ENCODE results near the gene ATP1B2. TPM values are rescaled to one million over a fixed set of nuclear protein-coding genes. Genes with fewer than 3 reads are reported as not detected.
A peak's percentile ranks its signal among the peaks of the same experiment; 100 is the strongest.

Gene ATP1B2
- total and polyA plus RNA-seq, 8 donors = 0.12 to 0.90 (median 0.55) TPM; not detected in 3

DNA sequence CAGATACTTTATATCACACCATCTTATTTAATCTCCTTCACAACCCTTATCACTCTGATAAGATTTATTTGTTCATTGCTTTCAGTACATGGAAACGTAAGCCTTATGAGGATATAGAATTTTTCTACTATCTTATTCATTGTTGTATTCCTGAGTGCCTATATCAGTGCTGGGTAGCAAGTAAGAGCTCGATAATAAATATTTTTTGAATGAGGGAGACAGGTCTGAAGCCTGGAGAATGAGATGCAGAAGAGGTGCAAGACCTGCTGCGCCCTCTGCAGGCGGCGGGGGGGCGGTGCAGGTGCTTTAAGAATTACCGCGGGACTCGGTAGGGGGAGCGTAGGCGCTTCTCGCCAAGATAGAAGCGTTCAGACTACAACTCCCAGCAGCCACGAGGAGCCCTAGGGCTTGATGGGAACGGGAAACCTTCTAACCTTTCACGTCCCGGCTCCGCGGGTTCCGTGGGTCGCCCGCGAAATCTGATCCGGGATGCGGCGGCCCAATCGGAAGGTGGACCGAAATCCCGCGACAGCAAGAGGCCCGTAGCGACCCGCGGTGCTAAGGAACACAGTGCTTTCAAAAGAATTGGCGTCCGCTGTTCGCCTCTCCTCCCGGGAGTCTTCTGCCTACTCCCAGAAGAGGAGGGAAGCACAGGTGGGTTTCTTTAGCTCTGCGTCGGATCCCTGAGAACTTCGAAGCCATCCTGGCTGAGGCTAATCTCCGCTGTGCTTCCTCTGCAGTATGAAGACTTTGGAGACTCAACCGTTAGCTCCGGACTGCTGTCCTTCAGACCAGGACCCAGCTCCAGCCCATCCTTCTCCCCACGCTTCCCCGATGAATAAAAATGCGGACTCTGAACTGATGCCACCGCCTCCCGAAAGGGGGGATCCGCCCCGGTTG, 37.4 kb downstream of the ATP1B2 start, which contains the start of gene WRAP53:
Gene WRAP53, plus strand, starts transcription at position 570 of the 900 bp plus-strand sequence. Its CDS starts 172 bp downstream, at position 742.
- peak; percentile 98 to 99 for DNase-seq
- Histone ChIP-seq H3K9me3 (no peaks in the 10 kb centered on the region), H3K27me3 (no peaks in the 10 kb centered on the region), H3K27ac (peak within 1 kb of the TSS; percentile 83 to 98 (median 97)), H3K4me1 (peaks cover 22 to 47% (median 35%) of the 10 kb centered on the region in 4 donors), H3K4me3 (peak within 1 kb of the TSS; percentile 80 to 95 (median 86)), H3K36me3 (peaks cover 0 to 24% (median 7%) of the 10 kb centered on the region in 4 donors)
- 0 to 1% (median 1%) methylated on average over 27 to 51 of the region's 51 CpGs for WGBS, 5 donors
- intact Hi-C loops (cut with DNase I; ENCODE audit: low total_unique reads) = loop anchor here (10.0 kb wide), 1 partner anchor 53 kb away; the partner anchor contains the start of gene SHBG
- peak; percentile 48 to 93 (median 64) for TF ChIP-seq POLR2AphosphoS5 (IDR thresholded peaks at IDR 0.05)
- TF ChIP-seq, protein P1, sequence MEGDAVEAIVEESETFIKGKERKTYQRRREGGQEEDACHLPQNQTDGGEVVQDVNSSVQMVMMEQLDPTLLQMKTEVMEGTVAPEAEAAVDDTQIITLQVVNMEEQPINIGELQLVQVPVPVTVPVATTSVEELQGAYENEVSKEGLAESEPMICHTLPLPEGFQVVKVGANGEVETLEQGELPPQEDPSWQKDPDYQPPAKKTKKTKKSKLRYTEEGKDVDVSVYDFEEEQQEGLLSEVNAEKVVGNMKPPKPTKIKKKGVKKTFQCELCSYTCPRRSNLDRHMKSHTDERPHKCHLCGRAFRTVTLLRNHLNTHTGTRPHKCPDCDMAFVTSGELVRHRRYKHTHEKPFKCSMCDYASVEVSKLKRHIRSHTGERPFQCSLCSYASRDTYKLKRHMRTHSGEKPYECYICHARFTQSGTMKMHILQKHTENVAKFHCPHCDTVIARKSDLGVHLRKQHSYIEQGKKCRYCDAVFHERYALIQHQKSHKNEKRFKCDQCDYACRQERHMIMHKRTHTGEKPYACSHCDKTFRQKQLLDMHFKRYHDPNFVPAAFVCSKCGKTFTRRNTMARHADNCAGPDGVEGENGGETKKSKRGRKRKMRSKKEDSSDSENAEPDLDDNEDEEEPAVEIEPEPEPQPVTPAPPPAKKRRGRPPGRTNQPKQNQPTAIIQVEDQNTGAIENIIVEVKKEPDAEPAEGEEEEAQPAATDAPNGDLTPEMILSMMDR (IDR thresholded peaks at IDR 0.05) = peak in 6 of 7 experiments; percentile 62 to 100 (median 99)
- no peak for TF ChIP-seq EP300 (IDR thresholded peaks at IDR 0.05)

DNA sequence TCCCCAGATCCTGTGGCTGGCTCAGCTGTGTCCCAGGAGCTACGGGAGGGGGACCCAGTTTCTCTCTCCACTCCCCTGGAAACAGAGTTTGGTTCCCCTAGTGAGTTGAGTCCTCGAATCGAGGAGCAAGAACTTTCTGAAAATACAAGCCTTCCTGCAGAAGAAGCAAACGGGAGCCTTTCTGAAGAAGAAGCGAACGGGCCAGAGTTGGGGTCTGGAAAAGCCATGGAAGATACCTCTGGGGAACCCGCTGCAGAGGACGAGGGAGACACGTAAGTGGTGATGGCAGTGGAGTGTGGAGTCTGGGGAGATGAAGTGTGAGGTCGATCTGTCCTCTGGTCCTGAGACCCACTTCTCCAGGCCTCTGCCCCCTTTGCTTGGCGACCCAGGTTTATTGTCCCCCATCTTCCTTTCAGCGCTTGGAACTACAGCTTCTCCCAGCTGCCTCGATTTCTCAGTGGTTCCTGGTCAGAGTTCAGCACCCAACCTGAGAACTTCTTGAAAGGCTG, 38.1 kb downstream of the ATP1B2 start:
- WGBS, 5 donors = 11 to 15% (median 13%) methylated on average over 13 of the region's 13 CpGs
- Histone ChIP-seq H3K27me3 (no peaks in the 10 kb centered on the region), H3K4me1 (peaks cover 22 to 42% (median 34%) of the 10 kb centered on the region in 4 donors), H3K27ac (peak overlapping the region; percentile 37 to 98 (median 95)), H3K4me3 (peak overlapping the region; percentile 80 to 95 (median 86)), H3K36me3 (peaks cover 0 to 29% (median 12%) of the 10 kb centered on the region in 4 donors), H3K9me3 (no peaks in the 10 kb centered on the region)
- TF ChIP-seq, protein P1 (IDR thresholded peaks at IDR 0.05) = no peak
- TF ChIP-seq POLR2AphosphoS5 (IDR thresholded peaks at IDR 0.05) (no peak), POLR2A (IDR thresholded peaks at IDR 0.05) (no peak), EP300 (IDR thresholded peaks at IDR 0.05) (no peak)
- no peak for DNase-seq
- intact Hi-C loops (cut with DNase I; ENCODE audit: low total_unique reads) = loop anchor here (10.0 kb wide), 1 partner anchor 54 kb away; the partner anchor contains the start of gene SHBG

DNA sequence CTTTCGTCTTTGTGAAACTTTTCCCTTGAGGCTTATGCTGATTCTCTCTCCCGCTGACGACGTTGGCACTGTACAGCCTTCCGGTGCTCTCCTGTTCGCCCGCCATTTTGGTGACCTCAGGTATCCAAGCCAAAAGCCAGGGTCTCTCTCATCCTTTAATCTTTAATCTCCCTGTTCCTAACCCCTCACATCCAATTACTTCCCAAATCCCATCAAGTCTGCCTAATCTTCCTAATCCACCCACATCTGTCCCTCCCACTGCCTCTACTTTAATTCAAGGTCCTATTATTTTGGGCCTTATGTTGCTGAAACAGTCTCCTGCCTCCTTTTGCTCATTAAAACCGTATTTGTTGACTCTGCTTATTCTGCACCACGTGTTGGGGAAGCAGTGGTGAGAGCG, 44.9 kb downstream of the ATP1B2 start:
- no peaks in the 10 kb centered on the region for H3K9me3 ChIP-seq
- 94 to 97% (median 95%) methylated on average over 10 of the region's 10 CpGs for WGBS, 5 donors
- DNase-seq = no peak
- H3K4me3 ChIP-seq = no peak overlapping the region
- H3K27ac ChIP-seq = no peak overlapping the region
- H3K4me1 ChIP-seq = no peaks in the 10 kb centered on the region
- intact Hi-C loops (cut with DNase I; ENCODE audit: low total_unique reads) = no loop called here
- TF ChIP-seq, protein P1 (IDR thresholded peaks at IDR 0.05) = no peak
- TF ChIP-seq POLR2AphosphoS5 (IDR thresholded peaks at IDR 0.05) (no peak), EP300 (IDR thresholded peaks at IDR 0.05) (no peak), POLR2A (IDR thresholded peaks at IDR 0.05) (no peak)
- H3K36me3 ChIP-seq = peaks cover 0 to 65% (median 40%) of the 10 kb centered on the region in 4 donors
- H3K27me3 ChIP-seq = peaks cover 0 to 1% (median 0%) of the 10 kb centered on the region in 3 donors

DNA sequence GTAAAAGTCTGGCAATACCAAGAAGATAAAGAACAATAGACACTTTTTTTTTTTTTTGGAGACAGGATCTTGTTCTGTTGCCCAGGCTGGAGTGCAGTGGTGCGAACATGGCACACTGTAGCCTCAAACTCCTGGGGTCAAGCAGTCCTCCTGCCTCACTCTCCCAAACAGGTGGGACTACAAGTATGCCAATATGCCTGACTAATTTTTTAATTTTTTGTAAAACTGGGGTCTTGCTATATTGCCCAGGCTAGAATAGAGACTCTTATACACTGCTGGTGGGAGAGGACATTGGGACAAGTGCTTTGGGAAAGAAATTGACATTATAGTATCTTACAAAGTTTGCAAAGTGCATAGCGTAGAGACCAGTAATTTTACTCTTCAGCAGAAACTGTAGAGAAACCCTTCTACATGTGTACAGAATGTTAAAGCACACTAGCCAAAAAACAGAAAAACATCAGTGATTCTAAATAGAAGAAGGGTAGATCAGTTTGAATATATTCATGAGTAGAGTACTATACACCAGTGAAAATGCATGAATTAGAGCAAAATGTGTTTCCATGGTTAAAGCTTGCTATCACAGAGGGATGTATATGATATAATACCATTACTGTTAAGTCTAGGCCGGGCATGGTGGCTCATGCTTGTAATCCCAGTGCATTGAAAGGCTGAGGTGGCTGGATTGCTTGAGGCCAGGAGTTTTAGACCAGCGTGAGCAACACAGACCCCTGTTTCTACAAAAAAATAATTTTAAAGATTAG, 47.3 kb downstream of the ATP1B2 start:
- Histone ChIP-seq H3K27me3 (peaks cover 0 to 23% (median 0%) of the 10 kb centered on the region in 3 donors), H3K27ac (no peak overlapping the region), H3K4me1 (no peaks in the 10 kb centered on the region), H3K9me3 (no peaks in the 10 kb centered on the region), H3K36me3 (peaks cover 9 to 68% (median 57%) of the 10 kb centered on the region in 4 donors), H3K4me3 (no peak overlapping the region)
- DNase-seq = no peak
- no peak for TF ChIP-seq EP300 (IDR thresholded peaks at IDR 0.05)
- TF ChIP-seq, protein P1 (IDR thresholded peaks at IDR 0.05) = no peak
- no peak for TF ChIP-seq POLR2AphosphoS5 (IDR thresholded peaks at IDR 0.05)
- intact Hi-C loops (cut with DNase I; ENCODE audit: low total_unique reads) = no loop called here
- WGBS, 5 donors = 92 to 100% (median 95%) methylated on average over 4 of the region's 4 CpGs

All from stomach (tissue), 9 donors.